LoVo (cell line): ENCODE data around the gene C1orf35.
"Not testable (repeated sequence)": the region's sequence is repeated elsewhere in the genome, so short reads cannot be mapped to it uniquely, and the experiment has no call there.

Source experiments
- DNase-seq: peaks from one replicate; pipeline ENCODE4 v3.0.0-alpha.2; 2016; ENCODE audit warnings: low spot score

The C1orf35 gene

DNA sequence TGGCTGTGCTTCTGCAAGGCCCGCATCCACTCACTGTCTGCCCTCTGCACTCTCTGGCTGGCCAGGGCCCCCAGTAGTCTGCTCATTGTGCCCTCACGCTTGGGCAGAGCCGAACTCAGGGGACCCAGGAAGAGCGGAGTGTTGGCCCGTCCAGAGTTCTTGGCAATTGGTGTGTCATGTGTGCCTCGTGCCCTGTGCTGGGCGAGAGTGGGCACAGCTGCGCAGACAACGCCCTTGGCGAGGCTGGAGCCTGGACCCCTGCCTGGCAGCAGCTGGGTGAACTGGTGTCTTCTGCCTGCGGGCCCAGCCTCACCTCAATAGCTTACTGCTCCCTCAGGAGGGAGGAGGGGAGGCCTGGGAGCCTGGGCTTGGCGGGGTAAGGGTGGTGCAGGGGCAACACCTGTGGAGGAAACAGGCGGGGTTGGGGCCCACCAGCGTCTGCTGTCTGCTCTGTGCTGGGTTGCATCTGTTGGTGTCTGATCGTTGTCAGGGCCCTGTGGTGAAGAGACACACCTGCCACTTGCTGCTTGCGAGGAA is 39.1 kb upstream of the C1orf35 start:
- DNase-seq = no peak

- DNase-seq = peak; percentile 57
Observed at GRCh38 chr1:228141226-228142044, 38.3 kb upstream of the C1orf35 start.

DNA sequence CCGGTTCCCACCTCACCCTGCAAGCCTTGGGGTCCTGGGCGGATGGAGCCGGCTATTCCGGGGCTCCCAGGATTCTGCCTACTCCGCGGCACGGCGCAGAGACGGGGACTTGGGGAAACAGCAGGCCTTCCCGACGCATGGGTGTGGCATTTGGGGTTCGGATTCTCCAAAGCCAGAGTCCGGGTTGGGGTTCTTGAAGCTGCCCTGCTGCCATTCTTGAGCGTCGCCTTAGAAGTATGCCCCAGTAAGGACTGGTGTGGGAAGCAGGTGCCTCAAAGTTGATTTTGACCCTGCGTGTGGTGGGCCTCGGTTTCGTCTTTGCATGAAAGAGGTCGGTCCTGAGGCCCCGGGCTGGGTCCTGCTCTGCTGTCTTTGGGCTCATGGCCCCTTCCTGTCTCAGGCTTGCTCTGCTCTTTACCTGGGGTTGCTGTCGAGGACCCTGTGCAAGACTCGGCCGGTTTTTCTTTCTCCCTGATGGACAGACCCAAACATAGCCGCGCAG is 37.6 kb upstream of the C1orf35 start:
- no peak for DNase-seq

DNA sequence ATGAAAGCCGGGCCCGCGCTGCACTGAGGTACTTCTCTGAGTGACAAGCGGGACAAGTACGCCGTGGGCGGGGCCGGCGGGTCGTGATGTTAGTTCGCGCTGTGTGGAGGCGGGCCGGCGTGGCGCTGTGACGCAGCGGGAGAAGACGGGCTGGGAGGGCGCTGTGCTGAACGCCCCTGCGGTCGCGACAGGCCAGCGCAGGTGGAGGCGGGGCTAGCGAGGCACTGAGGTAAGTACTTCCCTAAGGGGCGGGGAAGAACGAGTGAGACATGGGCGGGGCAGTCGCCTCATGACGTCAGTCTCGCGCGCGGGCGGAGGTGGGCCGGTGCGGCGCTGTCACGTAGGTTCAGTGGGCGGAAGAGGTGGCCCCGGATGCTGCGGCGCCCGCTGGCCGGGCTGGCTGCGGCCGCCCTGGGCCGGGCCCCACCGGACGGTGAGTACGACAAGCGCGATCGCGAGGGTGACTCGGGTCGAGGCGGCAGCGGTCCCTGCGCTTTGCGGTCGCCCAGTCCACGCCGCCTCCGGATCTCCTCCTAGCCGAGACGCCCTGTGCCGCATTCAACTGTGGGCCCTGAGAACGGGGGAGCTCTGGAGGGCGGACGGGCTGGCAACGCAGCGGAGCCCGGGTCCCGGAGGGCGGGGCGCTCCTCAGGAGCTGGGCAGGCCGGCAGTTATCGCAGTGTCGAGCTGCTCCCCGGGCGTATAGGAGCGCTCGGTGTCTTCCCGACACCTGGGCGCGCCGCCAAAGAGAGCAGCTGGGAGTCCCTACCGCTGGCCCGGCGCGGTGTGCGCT is 37.0 kb upstream of the C1orf35 start, which contains the start of gene GUK1:
TSS of gene GUK1 (plus strand) at position 349 of the 793 bp plus-strand sequence. CDS start at position 373, 24 bp downstream.
- peak; percentile 99 for DNase-seq

DNA sequence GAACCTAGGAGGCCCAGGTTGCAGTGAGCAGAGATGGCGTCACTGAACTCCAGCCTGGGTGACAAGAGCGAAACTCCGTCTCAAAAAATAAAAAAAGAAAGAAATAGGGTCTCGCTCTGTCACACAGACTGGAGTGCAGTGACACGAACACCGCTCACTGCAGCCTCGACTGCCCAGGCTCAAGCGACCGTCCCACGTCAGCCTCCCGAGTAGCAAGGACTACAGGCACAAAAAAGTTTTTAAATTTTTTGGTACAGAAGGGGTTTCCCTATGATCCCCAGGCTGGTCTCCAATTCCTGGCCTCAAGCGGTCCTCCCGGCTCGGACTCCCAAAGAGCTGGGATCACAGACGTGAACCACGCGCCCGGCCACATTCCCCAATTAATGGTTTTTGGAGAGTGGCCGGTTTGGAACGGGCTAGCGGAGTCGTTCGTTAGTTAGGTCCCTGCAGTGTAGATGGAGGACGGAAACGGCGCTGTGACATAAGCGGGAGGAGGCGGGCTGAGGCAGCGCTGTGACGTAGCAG is 36.3 kb upstream of the C1orf35 start:
- no peak for DNase-seq

DNA sequence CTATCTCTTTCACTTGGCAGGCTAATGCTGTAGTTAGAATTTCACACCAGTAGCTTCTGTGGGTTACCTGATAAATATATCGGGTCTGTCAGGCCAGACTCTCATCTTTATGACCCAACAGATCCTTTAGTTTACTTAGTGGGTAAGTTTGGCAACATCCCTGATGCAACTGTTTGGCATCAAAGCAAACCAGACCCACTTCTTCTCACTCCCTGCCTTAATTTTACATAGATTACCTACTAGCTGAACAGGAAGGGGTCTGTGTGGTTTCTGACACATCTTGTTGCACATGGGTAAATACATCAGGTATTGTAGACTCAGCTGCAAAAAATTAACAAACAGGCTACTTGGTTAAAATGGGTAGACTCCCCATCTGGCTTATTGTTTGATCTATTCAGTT is 33.8 kb upstream of the C1orf35 start:
- DNase-seq = no peak

- no peak for DNase-seq
Observed at GRCh38 chr1:228134591-228134990, 31.5 kb upstream of the C1orf35 start.

- no peak for DNase-seq
Observed at GRCh38 chr1:228131766-228132165, 28.6 kb upstream of the C1orf35 start.

DNA sequence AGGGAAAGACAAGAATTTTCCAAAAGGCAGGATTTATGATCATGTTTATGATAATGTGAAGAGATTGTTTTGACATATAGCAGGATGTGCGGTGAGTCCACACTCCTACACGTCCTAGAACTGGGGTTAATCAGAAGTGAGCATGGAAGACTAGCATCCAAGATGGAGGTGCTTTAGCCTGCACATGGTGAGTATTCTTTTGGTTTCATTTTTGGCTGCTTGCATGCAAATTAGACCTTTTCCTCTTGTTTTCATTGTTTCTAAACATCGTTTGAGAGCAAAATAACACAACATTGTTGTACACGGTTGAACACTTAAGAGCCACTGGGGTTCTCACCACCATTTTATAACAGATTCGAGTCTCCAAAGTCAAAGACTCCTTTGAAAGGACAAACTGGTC is 22.1 kb upstream of the C1orf35 start:
- DNase-seq = no peak

GRCh38 chr1:228123505-228123904 is 20.4 kb upstream of the C1orf35 start:
- DNase-seq = no peak

DNA sequence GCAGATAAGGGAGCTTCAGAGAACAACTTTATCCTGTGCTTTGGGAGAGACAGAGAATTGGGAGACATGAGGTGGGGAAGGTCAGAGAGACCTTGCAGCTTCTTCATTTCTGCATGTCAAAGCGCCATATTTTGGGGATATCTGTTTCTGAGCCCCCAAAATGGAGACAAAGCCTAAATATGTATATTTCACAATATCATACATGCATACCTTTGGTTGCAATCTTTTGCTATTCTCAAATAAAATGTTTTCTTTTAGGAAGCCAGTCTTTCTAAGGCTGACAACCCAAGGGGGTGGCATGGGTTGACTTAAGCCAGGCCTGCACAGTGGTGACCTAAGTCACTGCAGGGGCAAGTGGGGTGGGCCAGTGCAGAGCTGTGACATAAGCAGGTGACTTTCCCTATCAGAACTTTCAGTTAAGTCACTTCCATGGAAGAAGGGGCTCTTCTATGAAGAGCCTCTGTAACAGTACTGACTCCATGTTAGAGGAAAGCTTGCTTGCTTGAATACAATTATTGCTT is 19.9 kb upstream of the C1orf35 start:
- no peak for DNase-seq

DNA sequence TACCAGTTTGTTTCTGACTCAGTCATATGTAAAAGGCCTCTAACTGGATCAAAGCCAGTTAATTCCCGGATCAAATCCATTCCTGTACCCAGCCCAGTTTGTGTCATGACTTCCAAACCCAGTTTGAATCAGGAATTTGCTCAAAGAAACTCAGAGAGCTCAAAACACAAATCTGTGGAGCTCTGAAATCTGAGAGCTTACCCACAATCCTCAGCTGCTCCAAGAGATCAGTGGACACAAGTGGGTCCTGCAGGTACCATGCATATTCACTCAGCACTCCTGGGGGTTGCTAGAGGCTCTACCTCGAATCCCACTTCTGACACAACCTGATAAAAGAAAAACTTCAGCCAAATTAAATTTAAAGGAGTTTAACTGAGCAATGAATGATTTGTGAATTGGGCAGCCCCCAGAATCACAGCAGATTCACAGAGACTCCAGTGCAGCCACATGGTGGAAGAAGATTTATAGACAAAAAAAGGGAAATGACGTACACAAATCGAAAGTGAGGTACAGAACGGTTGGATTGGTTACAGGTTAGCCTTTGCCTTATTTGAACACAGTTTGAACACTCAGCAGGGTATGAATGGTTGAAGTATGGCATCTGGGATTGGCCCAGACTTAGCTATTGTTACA is 17.8 kb upstream of the C1orf35 start:
- DNase-seq = peak; percentile 53

- no peak for DNase-seq
Observed at GRCh38 chr1:228120351-228120750, 17.2 kb upstream of the C1orf35 start.

DNA sequence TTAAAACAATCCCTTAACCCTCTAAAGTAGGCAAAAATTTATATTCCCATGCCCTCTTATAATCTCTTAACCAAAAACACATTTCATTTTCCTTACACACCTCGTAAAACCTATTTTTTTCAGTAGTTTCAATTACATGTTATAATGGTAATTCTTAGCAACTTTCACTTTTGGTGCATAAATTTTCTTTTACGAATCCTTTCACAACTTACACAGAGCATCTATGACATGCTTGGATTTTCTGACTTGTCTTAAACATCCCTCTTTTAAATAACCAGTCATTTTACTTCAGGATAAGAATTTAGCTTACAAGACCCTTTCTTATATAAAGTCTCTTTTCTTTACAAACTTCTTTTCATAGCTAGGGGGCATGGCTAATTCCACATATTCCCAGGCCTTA is 14.9 kb upstream of the C1orf35 start:
- DNase-seq = no peak

GRCh38 chr1:228117335-228117734 is 14.2 kb upstream of the C1orf35 start:
- no peak for DNase-seq

GRCh38 chr1:228114827-228115226 is 11.7 kb upstream of the C1orf35 start:
- DNase-seq = no peak

DNA sequence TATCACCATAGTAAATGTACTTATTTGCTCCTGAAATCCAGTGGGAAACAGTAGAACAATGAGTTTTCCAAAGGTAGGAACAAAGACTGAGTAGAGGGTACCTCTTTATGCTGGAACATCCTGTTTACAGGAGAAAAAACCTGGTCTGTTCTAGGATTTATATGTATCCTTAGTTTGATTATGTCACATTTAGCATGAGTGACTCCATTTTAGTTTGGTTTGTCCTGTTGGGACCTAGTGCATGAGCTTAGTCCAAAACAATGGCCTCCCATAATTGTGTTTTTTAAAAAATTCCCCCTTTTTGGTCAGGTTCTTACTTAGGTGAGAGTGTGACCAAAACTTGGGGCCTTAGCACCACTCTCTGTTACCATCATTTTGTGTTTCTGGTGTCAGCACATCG is 9.5 kb upstream of the C1orf35 start:
- DNase-seq = no peak

- DNase-seq = no peak
Observed at GRCh38 chr1:228112167-228112566, 9.0 kb upstream of the C1orf35 start.

GRCh38 chr1:228111315-228111714 is 8.2 kb upstream of the C1orf35 start:
- DNase-seq = not testable (repeated sequence)

DNA sequence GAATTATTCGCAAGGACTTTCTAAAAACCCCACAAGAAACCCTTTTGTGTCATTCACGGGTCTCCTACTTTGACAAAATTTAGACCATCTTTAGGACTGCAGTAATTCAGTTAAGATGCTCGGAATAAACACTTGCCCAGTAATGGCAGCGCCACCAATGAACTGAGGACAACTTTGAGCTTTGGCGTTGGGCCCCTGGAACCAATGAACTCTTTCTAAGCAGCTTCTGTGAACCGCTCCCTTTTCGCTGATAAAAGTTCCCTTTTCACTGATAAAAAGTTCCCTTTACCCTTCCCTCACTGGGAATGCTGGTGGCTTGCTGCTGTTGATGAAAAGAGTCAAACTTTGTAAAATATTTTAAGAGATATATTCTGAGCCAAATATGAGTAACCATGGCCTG is 7.4 kb upstream of the C1orf35 start:
- DNase-seq = no peak

GRCh38 chr1:228109962-228110488 is 6.9 kb upstream of the C1orf35 start:
- peak; percentile 26 for DNase-seq
